OCI-LY1 (cell line): ENCODE results near the gene TTC28.

Experiments
- H2AFZ ChIP-seq: fragments of 200-600 bp; sonication (generic), shearing (Covaris generic); 2 replicates; pipeline ENCODE4 v1.6.0; 2014; ENCODE audit warnings: antibody characterized with exemption, mild to moderate bottlenecking, low read length
- H3F3A ChIP-seq: fragments of 200-600 bp; sonication (generic), shearing (Covaris generic); 2 replicates; pipeline ENCODE4 v1.6.0; 2014; ENCODE audit warnings: mild to moderate bottlenecking, antibody characterized with exemption, low read length, moderate library complexity; ENCODE audit not compliant: insufficient read depth
- H3K27ac ChIP-seq: fragments of 200-600 bp; sonication (generic); 2 replicates; pipeline ENCODE4 v1.5.1; 2014; ENCODE audit warnings: low read length, mixed run types, mild to moderate bottlenecking, low read depth; ENCODE audit not compliant: poor library complexity, severe bottlenecking
- H3K27me3 ChIP-seq: fragments of 200-600 bp; sonication (generic); 2 replicates; pipeline ENCODE4 v1.6.0; 2014; ENCODE audit warnings: antibody characterized with exemption, mild to moderate bottlenecking, low read length, moderate library complexity; ENCODE audit not compliant: insufficient read depth
- H3K36me3 ChIP-seq: fragments of 200-600 bp; sonication (generic); 2 replicates; pipeline ENCODE4 v1.6.1; 2014; ENCODE audit warnings: mild to moderate bottlenecking, antibody characterized with exemption, low read length, moderate library complexity, mixed read lengths; ENCODE audit not compliant: insufficient read depth
- H3K4me1 ChIP-seq: fragments of 200-600 bp; sonication (generic); 2 replicates; pipeline ENCODE4 v1.5.1; 2014; ENCODE audit warnings: mild to moderate bottlenecking, low read length, moderate library complexity; ENCODE audit not compliant: insufficient read depth, severe bottlenecking
- H3K4me2 ChIP-seq: fragments of 200-600 bp; sonication (generic), shearing (Covaris generic); 2 replicates; pipeline ENCODE4 v1.6.1; 2014; ENCODE audit warnings: low read length
- H3K4me3 ChIP-seq: fragments of 200-600 bp; sonication (generic); 2 replicates; pipeline ENCODE4 v1.5.1; 2014; ENCODE audit warnings: low read length, low read depth, mild to moderate bottlenecking, mixed read lengths; ENCODE audit not compliant: poor library complexity, severe bottlenecking
- H3K79me2 ChIP-seq: fragments of 200-600 bp; shearing (Covaris generic); 2 replicates; pipeline ENCODE4 v1.6.1; 2016; ENCODE audit warnings: mixed run types, low read length, mixed read lengths; ENCODE audit not compliant: insufficient read depth
- H3K9ac ChIP-seq: fragments of 200-600 bp; sonication (generic), shearing (Covaris generic); 2 replicates; pipeline ENCODE4 v1.6.1; 2014; ENCODE audit warnings: mild to moderate bottlenecking, low read length, mixed read lengths
- H3K9me2 ChIP-seq: fragments of 200-600 bp; sonication (generic), shearing (Covaris generic); 2 replicates; pipeline ENCODE4 v1.6.1; 2014; ENCODE audit warnings: low read depth, mild to moderate bottlenecking, low read length, mixed read lengths
- H3K9me3 ChIP-seq: fragments of 200-600 bp; shearing (Covaris generic); 2 replicates; pipeline ENCODE4 v1.6.1; 2014; ENCODE audit warnings: low read length, mixed read lengths
- H4K20me1 ChIP-seq: fragments of 200-600 bp; sonication (generic), shearing (Covaris generic); 2 replicates; pipeline ENCODE4 v1.6.0; 2016; ENCODE audit warnings: mild to moderate bottlenecking, low read length; ENCODE audit not compliant: insufficient read depth
- EZH2 ChIP-seq: fragments of 200-600 bp; sonication (generic), shearing (Covaris generic); IDR thresholded peaks from 2 replicates; pipeline ENCODE4 v1.8.0; 2017; ENCODE audit warnings: borderline replicate concordance, mixed run types, mild to moderate bottlenecking, antibody characterized with exemption, low read length, moderate library complexity, mixed read lengths
- TF ChIP-seq, protein P1 (sequence below): fragments of 200-600 bp; sonication (generic), shearing (Covaris generic); IDR thresholded peaks from 2 replicates; pipeline ENCODE4 v1.5.1; 2017; ENCODE audit warnings: mild to moderate bottlenecking, antibody characterized with exemption, low read length, moderate library complexity, mixed read lengths

Gene TTC28

DNA sequence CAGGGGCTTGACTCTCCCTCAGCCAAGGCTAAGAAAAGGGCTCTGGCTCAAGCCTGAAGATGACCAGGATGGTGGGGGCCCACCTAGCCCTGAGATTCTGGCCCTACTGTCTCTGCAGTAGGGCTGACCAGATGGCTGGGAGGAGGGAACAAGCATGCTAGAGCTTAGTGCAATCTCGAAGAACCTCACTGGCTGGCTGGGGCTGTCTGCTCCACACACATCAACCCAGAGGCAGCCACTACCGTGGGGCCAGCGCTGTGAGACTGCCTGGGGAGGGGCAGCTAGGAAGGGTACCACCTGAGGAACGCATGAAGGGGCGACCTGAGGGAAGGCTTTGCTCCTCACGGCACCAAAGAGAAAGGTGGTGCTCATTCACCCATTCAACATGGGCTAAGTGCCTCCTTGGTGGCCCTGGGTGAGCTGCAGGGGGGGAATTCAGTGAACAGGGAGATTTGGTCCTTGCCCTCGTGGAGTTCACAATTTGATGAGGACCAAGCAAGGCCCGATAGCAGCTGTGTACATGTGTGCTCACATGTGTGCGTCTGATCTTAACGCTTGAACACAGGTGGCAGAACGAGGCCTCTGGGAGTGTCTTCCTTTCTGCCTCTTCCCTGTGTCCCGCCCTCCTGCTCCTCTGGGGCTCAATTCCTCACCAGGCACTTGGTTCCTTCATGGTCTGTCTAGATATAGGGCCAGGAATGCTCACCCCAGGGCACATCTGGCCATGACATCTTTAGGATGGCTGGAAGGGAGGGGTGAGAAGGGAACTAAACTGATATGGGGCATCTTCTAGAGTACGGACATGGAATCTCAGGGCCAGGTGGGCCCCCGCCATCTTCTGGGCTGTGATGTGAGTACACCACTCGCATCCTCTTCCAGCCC is 658.3 kb downstream of the TTC28 start:
- H3K36me3 ChIP-seq: no peaks in the 10 kb centered on the region
- no peak overlapping the region for H2AFZ ChIP-seq
- no peak overlapping the region for H3K4me2 ChIP-seq
- no peaks in the 10 kb centered on the region for H3K9me2 ChIP-seq
- H3K79me2 ChIP-seq: no peaks in the 10 kb centered on the region
- H3K27me3 ChIP-seq: no peaks in the 10 kb centered on the region
- TF ChIP-seq EZH2: no peak
- TF ChIP-seq, protein P1, sequence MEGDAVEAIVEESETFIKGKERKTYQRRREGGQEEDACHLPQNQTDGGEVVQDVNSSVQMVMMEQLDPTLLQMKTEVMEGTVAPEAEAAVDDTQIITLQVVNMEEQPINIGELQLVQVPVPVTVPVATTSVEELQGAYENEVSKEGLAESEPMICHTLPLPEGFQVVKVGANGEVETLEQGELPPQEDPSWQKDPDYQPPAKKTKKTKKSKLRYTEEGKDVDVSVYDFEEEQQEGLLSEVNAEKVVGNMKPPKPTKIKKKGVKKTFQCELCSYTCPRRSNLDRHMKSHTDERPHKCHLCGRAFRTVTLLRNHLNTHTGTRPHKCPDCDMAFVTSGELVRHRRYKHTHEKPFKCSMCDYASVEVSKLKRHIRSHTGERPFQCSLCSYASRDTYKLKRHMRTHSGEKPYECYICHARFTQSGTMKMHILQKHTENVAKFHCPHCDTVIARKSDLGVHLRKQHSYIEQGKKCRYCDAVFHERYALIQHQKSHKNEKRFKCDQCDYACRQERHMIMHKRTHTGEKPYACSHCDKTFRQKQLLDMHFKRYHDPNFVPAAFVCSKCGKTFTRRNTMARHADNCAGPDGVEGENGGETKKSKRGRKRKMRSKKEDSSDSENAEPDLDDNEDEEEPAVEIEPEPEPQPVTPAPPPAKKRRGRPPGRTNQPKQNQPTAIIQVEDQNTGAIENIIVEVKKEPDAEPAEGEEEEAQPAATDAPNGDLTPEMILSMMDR: no peak
- no peak overlapping the region for H3K9ac ChIP-seq
- no peak overlapping the region for H3K27ac ChIP-seq
- no peaks in the 10 kb centered on the region for H3K9me3 ChIP-seq
- H3K4me1 ChIP-seq: no peaks in the 10 kb centered on the region
- no peak overlapping the region for H3K4me3 ChIP-seq
- H4K20me1 ChIP-seq: no peaks in the 10 kb centered on the region
- H3F3A ChIP-seq: no peaks in the 10 kb centered on the region

DNA sequence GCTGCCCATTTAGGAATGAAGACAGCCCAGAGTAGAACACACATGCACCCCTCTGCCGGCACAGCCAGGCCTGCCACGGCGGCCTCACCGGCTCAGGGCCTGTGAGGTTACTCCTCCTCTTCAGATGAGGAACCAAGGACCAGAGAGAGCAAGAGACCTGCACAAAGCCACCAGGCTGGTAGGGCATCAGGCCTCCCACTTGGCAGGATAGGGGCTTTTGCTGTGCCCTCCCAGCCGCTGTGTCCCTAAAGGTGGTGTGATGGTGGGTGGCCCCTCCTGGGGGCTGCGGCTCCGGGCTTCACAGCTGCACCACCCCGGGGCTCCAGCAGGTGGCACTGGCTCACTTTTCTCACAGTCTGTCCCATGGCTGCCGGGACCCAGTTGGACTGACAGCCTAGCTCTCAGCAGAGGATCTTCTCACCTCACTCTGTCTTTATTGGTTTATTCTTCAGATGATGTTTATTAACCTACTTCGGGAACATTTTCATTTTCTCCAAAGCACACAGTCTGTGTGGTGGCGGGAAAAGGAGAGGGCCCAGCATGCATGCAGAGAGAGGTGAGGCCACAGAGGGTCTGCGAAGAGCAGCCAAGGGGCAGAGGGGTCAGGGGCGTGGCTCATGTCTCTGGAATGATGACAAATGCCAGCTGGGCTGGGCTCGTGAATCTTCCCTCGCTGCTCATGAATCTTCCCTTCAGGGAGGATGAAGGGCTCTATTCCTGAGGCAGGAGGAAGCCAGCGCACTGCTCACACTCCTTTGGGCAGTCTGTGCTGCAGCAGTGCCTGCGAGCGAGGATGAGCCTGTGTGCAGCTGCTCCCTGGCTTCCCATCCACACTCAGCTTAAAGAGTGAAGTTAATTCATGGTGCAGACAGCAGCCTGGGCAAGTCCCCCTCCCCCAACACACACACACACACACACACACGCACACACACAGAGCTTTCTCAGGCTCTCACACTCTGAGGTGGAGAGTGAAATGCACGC is 659.5 kb downstream of the TTC28 start:
- TF ChIP-seq EZH2: no peak
- TF ChIP-seq, protein P1: peak; percentile 94
- no peak overlapping the region for H3K4me3 ChIP-seq
- H3K27me3 ChIP-seq: no peaks in the 10 kb centered on the region
- H3K36me3 ChIP-seq: no peaks in the 10 kb centered on the region
- no peaks in the 10 kb centered on the region for H3K4me1 ChIP-seq
- H3K79me2 ChIP-seq: no peaks in the 10 kb centered on the region
- H3K9me3 ChIP-seq: no peaks in the 10 kb centered on the region
- H2AFZ ChIP-seq: no peak overlapping the region
- H3K9me2 ChIP-seq: no peaks in the 10 kb centered on the region
- H3K27ac ChIP-seq: no peak overlapping the region
- H3K4me2 ChIP-seq: no peak overlapping the region
- no peaks in the 10 kb centered on the region for H3F3A ChIP-seq
- no peak overlapping the region for H3K9ac ChIP-seq
- H4K20me1 ChIP-seq: no peaks in the 10 kb centered on the region

DNA sequence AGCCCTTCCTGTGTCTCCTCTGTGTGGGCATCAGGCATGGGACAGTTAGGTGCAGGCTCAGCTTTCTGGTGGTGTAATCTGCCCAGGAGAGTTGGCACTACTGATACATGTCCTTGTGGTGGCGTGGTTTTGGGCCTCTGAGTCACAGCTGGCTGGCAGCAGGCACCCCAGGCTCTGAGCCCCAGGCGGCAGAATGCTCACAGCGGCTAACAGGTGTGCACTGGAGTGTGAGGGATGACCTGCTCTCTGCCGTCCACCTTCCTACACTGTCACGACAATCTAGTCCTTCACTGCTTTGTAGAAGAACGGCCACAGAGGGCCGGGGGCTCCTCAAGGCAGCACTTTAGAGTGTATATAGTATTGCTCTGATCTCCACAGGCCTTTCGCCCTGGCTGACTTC is 660.3 kb downstream of the TTC28 start:
- no peaks in the 10 kb centered on the region for H3K4me1 ChIP-seq
- no peak overlapping the region for H3K27ac ChIP-seq
- H3K27me3 ChIP-seq: no peaks in the 10 kb centered on the region
- H3K9me3 ChIP-seq: no peaks in the 10 kb centered on the region
- no peaks in the 10 kb centered on the region for H3K79me2 ChIP-seq
- no peak overlapping the region for H3K4me2 ChIP-seq
- no peak overlapping the region for H3K9ac ChIP-seq
- TF ChIP-seq EZH2: no peak
- TF ChIP-seq, protein P1: no peak
- no peaks in the 10 kb centered on the region for H3K9me2 ChIP-seq
- no peaks in the 10 kb centered on the region for H4K20me1 ChIP-seq
- no peaks in the 10 kb centered on the region for H3K36me3 ChIP-seq
- no peak overlapping the region for H3K4me3 ChIP-seq
- no peak overlapping the region for H2AFZ ChIP-seq
- no peaks in the 10 kb centered on the region for H3F3A ChIP-seq
